ENCODE data around the gene INTS15.

- TF ChIP-seq, protein P1, sequence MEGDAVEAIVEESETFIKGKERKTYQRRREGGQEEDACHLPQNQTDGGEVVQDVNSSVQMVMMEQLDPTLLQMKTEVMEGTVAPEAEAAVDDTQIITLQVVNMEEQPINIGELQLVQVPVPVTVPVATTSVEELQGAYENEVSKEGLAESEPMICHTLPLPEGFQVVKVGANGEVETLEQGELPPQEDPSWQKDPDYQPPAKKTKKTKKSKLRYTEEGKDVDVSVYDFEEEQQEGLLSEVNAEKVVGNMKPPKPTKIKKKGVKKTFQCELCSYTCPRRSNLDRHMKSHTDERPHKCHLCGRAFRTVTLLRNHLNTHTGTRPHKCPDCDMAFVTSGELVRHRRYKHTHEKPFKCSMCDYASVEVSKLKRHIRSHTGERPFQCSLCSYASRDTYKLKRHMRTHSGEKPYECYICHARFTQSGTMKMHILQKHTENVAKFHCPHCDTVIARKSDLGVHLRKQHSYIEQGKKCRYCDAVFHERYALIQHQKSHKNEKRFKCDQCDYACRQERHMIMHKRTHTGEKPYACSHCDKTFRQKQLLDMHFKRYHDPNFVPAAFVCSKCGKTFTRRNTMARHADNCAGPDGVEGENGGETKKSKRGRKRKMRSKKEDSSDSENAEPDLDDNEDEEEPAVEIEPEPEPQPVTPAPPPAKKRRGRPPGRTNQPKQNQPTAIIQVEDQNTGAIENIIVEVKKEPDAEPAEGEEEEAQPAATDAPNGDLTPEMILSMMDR (conservative IDR thresholded peaks at IDR 0.05) = no peak
- TF ChIP-seq EZH2 (IDR thresholded peaks at IDR 0.05; ENCODE audit: low read depth) = no peak
These were observed 57.7 kb downstream of the INTS15 start for GRCh38 chr7:6647541-6647940.
